Measurements from ENCODE around the gene FBXL7.

- TF ChIP-seq CTCF (IDR thresholded peaks at IDR 0.05; ENCODE audit: control extremely low read depth in 1 of 3, insufficient read depth in 1 of 3, low read depth in 1 of 3, low read length in 3 of 3) = no peak
- no peak for TF ChIP-seq POLR2AphosphoS5 (IDR thresholded peaks at IDR 0.05; ENCODE audit: low read depth, low read length)
- no peak for TF ChIP-seq KDM1A (IDR thresholded peaks at IDR 0.05; ENCODE audit: borderline replicate concordance, low read length)
- TF ChIP-seq TEAD4 (IDR thresholded peaks at IDR 0.05; ENCODE audit: low read depth, low read length) = no peak
- no peak for TF ChIP-seq BCL11A (IDR thresholded peaks at IDR 0.05; ENCODE audit: low read depth in 2 of 2, low read length in 2 of 2)
Measured at GRCh38 chr5:15977851-15978250, 477.9 kb downstream of the FBXL7 start.

Measured in H1 (cell line).